Lower lobe of right lung (tissue), 2 donors: Measurements from ENCODE around the gene SIT1. TPM values are rescaled to one million over a fixed set of nuclear protein-coding genes. Genes with fewer than 3 reads are reported as not detected.
A peak's percentile ranks its signal among the peaks of the same experiment; 100 is the strongest.

Experiments used
- ATAC-seq, 2 donors: fragments of 200-7000 bp; cut with Tn5 transposase; one replicate each; pipeline ENCODE4 v1.9.1; 2020 to 2022; ENCODE audit warnings: mild to moderate bottlenecking in 2 of 2, moderate library complexity in 2 of 2
- DNase-seq: peaks from one replicate; pipeline ENCODE4 v3.0.0-alpha.2; 2020
- H3K27ac ChIP-seq: fragments of 200-600 bp; one replicate; pipeline ENCODE4 v1.8.0; 2022
- H3K27me3 ChIP-seq: fragments of 200-600 bp; one replicate; pipeline ENCODE4 v1.8.0; 2022; ENCODE audit warnings: low read depth
- H3K36me3 ChIP-seq: fragments of 200-600 bp; one replicate; pipeline ENCODE4 v1.8.0; 2022; ENCODE audit warnings: mild to moderate bottlenecking
- H3K4me1 ChIP-seq: fragments of 200-600 bp; one replicate; pipeline ENCODE4 v1.8.0; 2022
- H3K4me3 ChIP-seq: fragments of 200-600 bp; one replicate; pipeline ENCODE4 v1.8.0; 2022; ENCODE audit warnings: mild to moderate bottlenecking
- H3K9me3 ChIP-seq: fragments of 200-600 bp; one replicate; pipeline ENCODE4 v1.8.0; 2022
- CTCF ChIP-seq: fragments of 200-600 bp; IDR thresholded peaks from one replicate; pipeline ENCODE4 v1.8.0; 2022; ENCODE audit warnings: antibody characterized with exemption, mild to moderate bottlenecking
- intact Hi-C: fragments of 100-400 bp; cut with DNase I; formaldehyde crosslinking; loops from one replicate; pipeline ENCODE4 v1.11.0; 2022
- total RNA-seq: library from RNA; stranded (reverse); fragmentation: NEBNext Ultra II Directional; extraction: Animal tissue kit (Norgen Biotek cat#: 25700); gene quantifications from one replicate; pipeline ENCODE4 v1.2.1, GENCODE V29; 2021
- donor health status: DM: no; HTN: yes; CAD: no; lungs with severe emphysema.

The SIT1 gene
- total RNA-seq, 1 donor from 2014 or later, result 1.5 TPM

- Histone ChIP-seq H3K4me1 (peaks cover 42% of the 10 kb centered on the region), H3K27me3 (no peaks in the 10 kb centered on the region), H3K36me3 (peaks cover 21% of the 10 kb centered on the region), H3K27ac (no peak overlapping the region), H3K9me3 (no peaks in the 10 kb centered on the region), H3K4me3 (no peak overlapping the region)
- ATAC-seq (no peak), DNase-seq (no peak)
- no peak for TF ChIP-seq CTCF
- intact Hi-C loops, result no loop called here
These were observed 11.7 kb upstream of the SIT1 start for GRCh38 chr9:35662437-35662836.

- intact Hi-C loops, result no loop called here
- peaks cover 21% of the 10 kb centered on the region for H3K36me3 ChIP-seq
- H3K27ac ChIP-seq, result peak overlapping the region; percentile 33
- no peak overlapping the region for H3K4me3 ChIP-seq
- H3K4me1 ChIP-seq, result peaks cover 48% of the 10 kb centered on the region
- no peak for ATAC-seq
- DNase-seq, result no peak
- H3K27me3 ChIP-seq, result no peaks in the 10 kb centered on the region
- no peak for TF ChIP-seq CTCF
- H3K9me3 ChIP-seq, result no peaks in the 10 kb centered on the region
These were observed 11.1 kb upstream of the SIT1 start for GRCh38 chr9:35661756-35662350.

GRCh38 chr9:35660966-35661415, 10.3 kb upstream of the SIT1 start:
- ATAC-seq, result no peak
- Histone ChIP-seq H3K4me3 (no peak overlapping the region), H3K36me3 (peaks cover 21% of the 10 kb centered on the region), H3K9me3 (no peaks in the 10 kb centered on the region), H3K4me1 (peaks cover 46% of the 10 kb centered on the region), H3K27ac (peak overlapping the region; percentile 42), H3K27me3 (no peaks in the 10 kb centered on the region)
- DNase-seq, result no peak
- peak; percentile 31 for TF ChIP-seq CTCF
- intact Hi-C loops, result no loop called here

GRCh38 chr9:35659340-35659739, 8.6 kb upstream of the SIT1 start:
- H3K36me3 ChIP-seq, result peaks cover 21% of the 10 kb centered on the region
- H3K4me3 ChIP-seq, result peak overlapping the region; percentile 85
- ATAC-seq (no peak), DNase-seq (no peak)
- no peaks in the 10 kb centered on the region for H3K27me3 ChIP-seq
- intact Hi-C loops, result no loop called here
- no peak for TF ChIP-seq CTCF
- peak overlapping the region; percentile 97 for H3K27ac ChIP-seq
- H3K4me1 ChIP-seq, result peaks cover 34% of the 10 kb centered on the region
- H3K9me3 ChIP-seq, result no peaks in the 10 kb centered on the region

GRCh38 chr9:35658968-35659220, 8.2 kb upstream of the SIT1 start:
- intact Hi-C loops, result no loop called here

More at GRCh38 chr9:35658968-35659220, 8.2 kb upstream of the SIT1 start:
- no peaks in the 10 kb centered on the region for H3K9me3 ChIP-seq
- H3K36me3 ChIP-seq, result peaks cover 21% of the 10 kb centered on the region
- H3K27ac ChIP-seq, result peak overlapping the region; percentile 97
- DNase-seq, result no peak
- peaks cover 34% of the 10 kb centered on the region for H3K4me1 ChIP-seq
- no peak for TF ChIP-seq CTCF
- ATAC-seq, result peak in 1 of 2 donors; percentile 2
- H3K27me3 ChIP-seq, result no peaks in the 10 kb centered on the region
- peak overlapping the region; percentile 85 for H3K4me3 ChIP-seq
